Measurements from ENCODE around the gene ERC1. TPM values are rescaled to one million over a fixed set of nuclear protein-coding genes. Genes with fewer than 3 reads are reported as not detected.
A peak's percentile ranks its signal among the peaks of the same experiment; 100 is the strongest.

ERC1 gene
- total RNA-seq, 4 donors from 2014 or later, result 28.5 to 71.7 (median 38.5) TPM

DNA sequence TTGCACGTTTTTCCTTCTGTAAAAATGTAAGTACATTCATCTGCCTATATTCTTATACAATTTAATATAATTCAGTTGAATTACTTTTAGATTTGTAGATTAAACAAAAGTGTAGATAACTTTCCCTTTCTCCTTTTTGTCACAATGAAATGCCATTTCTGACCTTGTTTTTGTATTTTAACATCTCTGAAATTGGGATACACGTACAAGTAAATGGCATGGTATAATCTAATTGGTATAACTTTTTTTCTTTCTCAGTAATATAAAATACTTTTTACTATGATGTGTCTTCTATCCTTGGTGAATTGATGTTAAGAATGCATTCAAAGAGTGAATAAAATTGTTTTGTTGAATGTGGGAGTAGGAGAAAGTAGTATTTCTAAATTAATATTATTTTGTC is 210.0 kb downstream of the ERC1 start:
- no peaks in the 10 kb centered on the region for H3K27me3 ChIP-seq
- H3K9me3 ChIP-seq, result no peaks in the 10 kb centered on the region
- TF ChIP-seq POLR2AphosphoS5 (IDR thresholded peaks at IDR 0.05), result no peak
- TF ChIP-seq, protein P1, sequence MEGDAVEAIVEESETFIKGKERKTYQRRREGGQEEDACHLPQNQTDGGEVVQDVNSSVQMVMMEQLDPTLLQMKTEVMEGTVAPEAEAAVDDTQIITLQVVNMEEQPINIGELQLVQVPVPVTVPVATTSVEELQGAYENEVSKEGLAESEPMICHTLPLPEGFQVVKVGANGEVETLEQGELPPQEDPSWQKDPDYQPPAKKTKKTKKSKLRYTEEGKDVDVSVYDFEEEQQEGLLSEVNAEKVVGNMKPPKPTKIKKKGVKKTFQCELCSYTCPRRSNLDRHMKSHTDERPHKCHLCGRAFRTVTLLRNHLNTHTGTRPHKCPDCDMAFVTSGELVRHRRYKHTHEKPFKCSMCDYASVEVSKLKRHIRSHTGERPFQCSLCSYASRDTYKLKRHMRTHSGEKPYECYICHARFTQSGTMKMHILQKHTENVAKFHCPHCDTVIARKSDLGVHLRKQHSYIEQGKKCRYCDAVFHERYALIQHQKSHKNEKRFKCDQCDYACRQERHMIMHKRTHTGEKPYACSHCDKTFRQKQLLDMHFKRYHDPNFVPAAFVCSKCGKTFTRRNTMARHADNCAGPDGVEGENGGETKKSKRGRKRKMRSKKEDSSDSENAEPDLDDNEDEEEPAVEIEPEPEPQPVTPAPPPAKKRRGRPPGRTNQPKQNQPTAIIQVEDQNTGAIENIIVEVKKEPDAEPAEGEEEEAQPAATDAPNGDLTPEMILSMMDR (IDR thresholded peaks at IDR 0.05), result no peak
- no peak for TF ChIP-seq EP300 (IDR thresholded peaks at IDR 0.05)
- TF ChIP-seq POLR2A (IDR thresholded peaks at IDR 0.05), result no peak
- H3K27ac ChIP-seq, result no peak overlapping the region
- DNase-seq (ENCODE audit: low spot score in 2 of 2), result no peak
- H3K36me3 ChIP-seq, result peaks cover 5% of the 10 kb centered on the region
- no peak overlapping the region for H3K4me3 ChIP-seq
- WGBS, result 89% methylated on average over 2 of the region's 2 CpGs
- H3K4me1 ChIP-seq, result peaks cover 36% of the 10 kb centered on the region

DNA sequence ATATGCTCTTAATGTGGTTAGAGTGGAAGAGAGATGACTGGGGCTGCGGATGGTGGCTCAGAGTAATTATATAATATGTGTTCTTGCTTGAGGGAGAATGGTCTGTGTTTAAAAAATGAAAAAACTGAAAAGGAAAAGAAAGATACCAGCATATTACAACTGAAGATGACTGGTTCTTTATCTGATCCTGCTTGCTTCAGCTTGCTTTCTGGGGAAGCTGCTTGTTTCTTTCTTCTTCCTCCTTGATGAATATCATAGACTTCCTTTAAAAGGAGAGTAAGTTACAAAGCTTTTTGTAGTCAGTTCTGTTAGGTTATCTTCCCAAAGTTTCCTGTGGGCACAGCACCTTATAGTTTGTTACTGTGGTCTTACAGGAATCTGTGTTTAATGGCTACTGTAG is 210.9 kb downstream of the ERC1 start:
- no peak for DNase-seq (ENCODE audit: low spot score in 2 of 2)
- Histone ChIP-seq H3K4me3 (no peak overlapping the region), H3K9me3 (no peaks in the 10 kb centered on the region), H3K27ac (peak overlapping the region; percentile 48), H3K4me1 (peaks cover 43% of the 10 kb centered on the region), H3K36me3 (peaks cover 5% of the 10 kb centered on the region), H3K27me3 (no peaks in the 10 kb centered on the region)
- 71% methylated on average over 1 of the region's 1 CpG for WGBS
- TF ChIP-seq POLR2AphosphoS5 (IDR thresholded peaks at IDR 0.05) (no peak), POLR2A (IDR thresholded peaks at IDR 0.05) (no peak), EP300 (IDR thresholded peaks at IDR 0.05) (no peak)
- TF ChIP-seq, protein P1 (IDR thresholded peaks at IDR 0.05), result no peak

DNA sequence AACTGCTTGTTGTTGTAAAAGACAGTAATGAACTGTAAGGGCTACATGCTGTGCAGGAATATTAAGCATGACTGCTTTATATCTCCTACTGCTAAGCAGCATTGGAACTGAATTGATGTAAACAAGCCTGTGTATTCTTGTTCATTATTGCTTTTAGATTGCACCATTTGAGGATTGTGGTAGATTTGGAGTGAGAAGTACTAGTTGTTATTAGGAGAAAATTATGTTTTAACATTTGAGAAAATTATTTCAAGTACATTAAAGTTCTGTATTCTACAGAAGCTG is 212.7 kb downstream of the ERC1 start:
- peak overlapping the region; percentile 70 for H3K27ac ChIP-seq

DNA sequence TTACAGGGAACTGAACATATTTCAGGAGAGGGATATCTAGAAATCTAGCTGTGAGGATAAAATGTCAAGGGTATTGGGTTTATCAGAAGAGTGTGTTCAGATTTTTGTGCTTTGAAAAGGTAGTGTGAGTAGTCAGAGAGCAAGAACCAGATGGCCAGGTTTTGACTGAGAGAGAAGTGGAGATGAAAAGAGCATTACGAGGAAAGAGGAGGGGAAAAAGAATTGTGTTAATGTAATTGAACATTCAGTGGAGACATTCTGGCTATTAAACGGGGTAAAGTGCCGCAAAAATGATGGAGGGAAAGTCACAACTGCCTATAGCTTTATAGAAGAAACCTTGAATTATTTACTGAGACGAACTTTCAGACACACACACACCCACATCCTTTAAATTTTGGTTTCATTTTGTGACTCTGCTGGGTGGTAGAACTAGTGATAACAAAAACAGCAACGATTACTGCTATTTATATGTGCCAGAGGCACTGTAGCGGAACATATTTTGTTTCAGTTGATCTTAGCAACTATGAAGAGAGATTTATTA is 213.6 kb downstream of the ERC1 start:
- peak overlapping the region; percentile 70 for H3K27ac ChIP-seq
- TF ChIP-seq POLR2AphosphoS5 (IDR thresholded peaks at IDR 0.05) (no peak), POLR2A (IDR thresholded peaks at IDR 0.05) (no peak), EP300 (IDR thresholded peaks at IDR 0.05) (no peak)
- TF ChIP-seq, protein P1 (IDR thresholded peaks at IDR 0.05), result no peak
- no peak for DNase-seq (ENCODE audit: low spot score in 2 of 2)
- no peaks in the 10 kb centered on the region for H3K9me3 ChIP-seq
- H3K27me3 ChIP-seq, result no peaks in the 10 kb centered on the region
- 12% methylated on average over 6 of the region's 6 CpGs for WGBS
- peaks cover 43% of the 10 kb centered on the region for H3K4me1 ChIP-seq
- H3K4me3 ChIP-seq, result peak overlapping the region; percentile 46
- H3K36me3 ChIP-seq, result no peaks in the 10 kb centered on the region

More for the DNA sequence above, 212.7 kb downstream of the ERC1 start:
- H3K36me3 ChIP-seq, result peaks cover 2% of the 10 kb centered on the region
- H3K4me3 ChIP-seq, result peak overlapping the region; percentile 46
- H3K27me3 ChIP-seq, result no peaks in the 10 kb centered on the region
- peaks cover 43% of the 10 kb centered on the region for H3K4me1 ChIP-seq
- TF ChIP-seq POLR2AphosphoS5 (IDR thresholded peaks at IDR 0.05) (no peak), EP300 (IDR thresholded peaks at IDR 0.05) (no peak), POLR2A (IDR thresholded peaks at IDR 0.05) (no peak)
- TF ChIP-seq, protein P1 (IDR thresholded peaks at IDR 0.05), result no peak
- no peak for DNase-seq (ENCODE audit: low spot score in 2 of 2)
- H3K9me3 ChIP-seq, result no peaks in the 10 kb centered on the region

DNA sequence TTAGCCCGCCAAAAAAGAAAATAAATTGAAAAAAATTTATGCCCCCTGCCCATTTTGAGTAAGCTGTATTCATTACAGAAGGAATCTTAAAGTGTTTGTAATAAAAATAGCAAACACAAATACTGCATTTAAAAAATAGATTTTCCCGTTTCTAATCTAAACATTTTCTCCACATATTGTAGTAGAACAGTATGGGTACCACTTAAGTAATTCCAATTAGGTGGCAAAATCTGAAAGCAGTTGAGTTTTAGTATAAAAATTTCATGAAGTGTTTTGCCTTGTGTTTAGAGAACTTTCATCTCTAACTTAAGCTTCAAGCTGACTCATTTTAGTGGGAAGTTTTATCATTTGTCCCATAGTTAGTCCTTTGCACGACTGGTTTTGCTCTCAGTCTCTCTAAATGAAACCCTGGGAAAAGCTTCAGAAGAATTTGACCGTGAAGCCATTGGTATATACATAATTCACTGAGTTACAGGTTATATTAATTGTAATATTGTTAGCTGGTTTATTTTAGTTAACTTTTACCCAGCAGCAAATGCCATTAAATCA is 214.6 kb downstream of the ERC1 start:
- no peaks in the 10 kb centered on the region for H3K27me3 ChIP-seq
- no peak overlapping the region for H3K27ac ChIP-seq
- WGBS, result 67% methylated on average over 4 of the region's 4 CpGs

More for the DNA sequence above, 214.6 kb downstream of the ERC1 start:
- H3K9me3 ChIP-seq, result no peaks in the 10 kb centered on the region
- no peak for TF ChIP-seq POLR2AphosphoS5 (IDR thresholded peaks at IDR 0.05)
- TF ChIP-seq POLR2A (IDR thresholded peaks at IDR 0.05), result no peak
- TF ChIP-seq, protein P1 (IDR thresholded peaks at IDR 0.05), result no peak
- no peak for TF ChIP-seq EP300 (IDR thresholded peaks at IDR 0.05)
- H3K36me3 ChIP-seq, result no peaks in the 10 kb centered on the region
- H3K4me1 ChIP-seq, result peaks cover 43% of the 10 kb centered on the region
- no peak for DNase-seq (ENCODE audit: low spot score in 2 of 2)
- H3K4me3 ChIP-seq, result no peak overlapping the region

Data from suprapubic skin (tissue), 4 donors.